Mesodermal cell (in vitro differentiated cells): ENCODE results near the gene FBXW8.
A peak's percentile ranks its signal among the peaks of the same experiment; 100 is the strongest.

Experiments
- H3K27ac ChIP-seq: 2 replicates; pipeline ENCODE4 v1.7.0; 2013; ENCODE audit warnings: mild to moderate bottlenecking, low read depth, low read length, moderate library complexity; ENCODE audit not compliant: severe bottlenecking
- H3K36me3 ChIP-seq: 2 replicates; pipeline ENCODE4 v1.7.1; 2013; ENCODE audit warnings: mild to moderate bottlenecking, low read length, moderate library complexity; ENCODE audit not compliant: control insufficient read depth, insufficient read depth
- H3K4me1 ChIP-seq: one replicate; pipeline ENCODE4 v1.7.1; 2013; ENCODE audit warnings: mild to moderate bottlenecking, low read length; ENCODE audit not compliant: insufficient read depth, control insufficient read depth, poor library complexity, severe bottlenecking
- H3K4me3 ChIP-seq: 2 replicates; pipeline ENCODE4 v1.7.0; 2013; ENCODE audit warnings: low read length, control low read depth, mild to moderate bottlenecking; ENCODE audit not compliant: insufficient read depth, poor library complexity, severe bottlenecking; ENCODE audit errors: extremely low read depth
- H3K9me3 ChIP-seq: 2 replicates; pipeline ENCODE4 v1.7.1; 2013; ENCODE audit warnings: mild to moderate bottlenecking, low read length, moderate library complexity; ENCODE audit not compliant: control insufficient read depth
- WGBS, 2 experiments: methylation state at CpG; one replicate each; pipeline ENCODE4 v1.1.5; 2013; ENCODE audit warnings: missing lambda C conversion rate in 2 of 2; ENCODE audit not compliant: insufficient coverage in 2 of 2; 5-methylcytosine and 5-hydroxymethylcytosine counted together

Gene FBXW8

GRCh38 chr12:117069926-117070900 lies 159.5 kb downstream of the FBXW8 start:
- H3K4me1 ChIP-seq: no peaks in the 10 kb centered on the region
- H3K4me3 ChIP-seq: no peak overlapping the region
- no peaks in the 10 kb centered on the region for H3K9me3 ChIP-seq
- 77 to 85% methylated on average over 9 to 11 of the region's 14 CpGs for WGBS, 2 experiments
- H3K36me3 ChIP-seq: no peaks in the 10 kb centered on the region
- peak overlapping the region; percentile 13 for H3K27ac ChIP-seq

- no peaks in the 10 kb centered on the region for H3K36me3 ChIP-seq
- H3K27ac ChIP-seq: no peak overlapping the region
- H3K9me3 ChIP-seq: no peaks in the 10 kb centered on the region
- H3K4me3 ChIP-seq: no peak overlapping the region
- WGBS, 2 experiments: 90 to 97% methylated on average over 5 of the region's 5 CpGs
- no peaks in the 10 kb centered on the region for H3K4me1 ChIP-seq
Observed at GRCh38 chr12:117071009-117071408, 160.3 kb downstream of the FBXW8 start.

GRCh38 chr12:117072106-117072505 lies 161.4 kb downstream of the FBXW8 start:
- no peak overlapping the region for H3K4me3 ChIP-seq
- H3K9me3 ChIP-seq: no peaks in the 10 kb centered on the region
- no peak overlapping the region for H3K27ac ChIP-seq
- WGBS, 2 experiments: 80 to 87% methylated on average over 5 of the region's 5 CpGs
- no peaks in the 10 kb centered on the region for H3K36me3 ChIP-seq
- peaks cover 2% of the 10 kb centered on the region for H3K4me1 ChIP-seq

- H3K27ac ChIP-seq: no peak overlapping the region
- H3K4me3 ChIP-seq: no peak overlapping the region
- H3K36me3 ChIP-seq: no peaks in the 10 kb centered on the region
- 90 to 93% methylated on average over 7 of the region's 10 CpGs for WGBS, 2 experiments
- H3K9me3 ChIP-seq: no peaks in the 10 kb centered on the region
- peaks cover 5% of the 10 kb centered on the region for H3K4me1 ChIP-seq
Observed at GRCh38 chr12:117072736-117073490, 162.2 kb downstream of the FBXW8 start.

GRCh38 chr12:117073611-117074010 lies 162.9 kb downstream of the FBXW8 start:
- 90 to 92% methylated on average over 2 to 4 of the region's 5 CpGs for WGBS, 2 experiments
- H3K27ac ChIP-seq: no peak overlapping the region
- no peaks in the 10 kb centered on the region for H3K36me3 ChIP-seq
- peaks cover 5% of the 10 kb centered on the region for H3K4me1 ChIP-seq
- no peaks in the 10 kb centered on the region for H3K9me3 ChIP-seq
- H3K4me3 ChIP-seq: no peak overlapping the region

GRCh38 chr12:117076410-117077372 lies 165.9 kb downstream of the FBXW8 start:
- WGBS, 2 experiments: 85 to 90% methylated on average over 24 of the region's 24 CpGs
- no peak overlapping the region for H3K4me3 ChIP-seq
- peak overlapping the region; percentile 33 for H3K27ac ChIP-seq
- no peaks in the 10 kb centered on the region for H3K36me3 ChIP-seq
- no peaks in the 10 kb centered on the region for H3K9me3 ChIP-seq
- H3K4me1 ChIP-seq: peaks cover 5% of the 10 kb centered on the region

GRCh38 chr12:117079487-117079886 lies 168.7 kb downstream of the FBXW8 start:
- Histone ChIP-seq H3K4me1 (peaks cover 5% of the 10 kb centered on the region), H3K4me3 (no peak overlapping the region), H3K36me3 (no peaks in the 10 kb centered on the region), H3K27ac (no peak overlapping the region), H3K9me3 (no peaks in the 10 kb centered on the region)
- 94 to 98% methylated on average over 4 of the region's 4 CpGs for whole genome bisulfite sequencing, 2 experiments

GRCh38 chr12:117080661-117081144 lies 170.0 kb downstream of the FBXW8 start:
- Histone ChIP-seq H3K4me3 (no peak overlapping the region), H3K9me3 (no peaks in the 10 kb centered on the region), H3K27ac (no peak overlapping the region), H3K36me3 (no peaks in the 10 kb centered on the region), H3K4me1 (peaks cover 5% of the 10 kb centered on the region)
- 41 to 64% methylated on average over 3 to 4 of the region's 6 CpGs for WGBS, 2 experiments
